Stomach (tissue), 4 donors: Measurements from ENCODE around the gene NUB1.

Source experiments
- POLR2A ChIP-seq, 4 donors: fragments of 450-650 bp; IDR thresholded peaks; one replicate each; pipeline ENCODE4 v1.6.1; 2016; ENCODE audit warnings: antibody characterized with exemption in 4 of 4, control low read depth in 2 of 4, mild to moderate bottlenecking in 1 of 4, moderate library complexity in 1 of 4
- TF ChIP-seq, protein P1 (sequence below), 7 experiments: fragments of 450-650 bp in 4 of 7; fragments of 200-600 bp in 3 of 7; sonication (generic) in 3 of 7; IDR thresholded peaks; one replicate each; pipeline ENCODE4 v1.5.1; 2016 to 2019; ENCODE audit warnings: antibody characterized with exemption in 7 of 7, control low read depth in 2 of 7, mild to moderate bottlenecking in 1 of 7

DNA sequence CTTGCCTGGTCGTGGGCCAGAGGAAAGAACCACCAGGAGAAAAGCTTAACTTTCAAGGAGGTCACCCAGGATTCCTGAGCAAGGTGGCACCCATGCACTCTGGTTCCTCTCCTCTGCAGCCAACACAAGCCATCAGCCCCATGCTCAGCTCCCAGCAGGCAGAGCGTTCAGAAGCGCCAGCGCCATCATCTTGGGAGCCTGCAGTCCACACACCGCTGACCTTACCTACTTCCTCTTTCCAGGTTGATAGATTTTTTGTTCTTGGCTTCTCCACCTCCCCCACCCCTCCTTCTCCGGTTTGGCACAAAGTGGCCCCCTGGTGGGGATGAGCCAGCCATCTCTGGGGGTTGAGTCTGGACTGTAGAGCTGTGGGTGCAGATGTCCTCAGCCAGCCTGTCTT lies 69.9 kb downstream of the NUB1 start:
- TF ChIP-seq, protein P1, sequence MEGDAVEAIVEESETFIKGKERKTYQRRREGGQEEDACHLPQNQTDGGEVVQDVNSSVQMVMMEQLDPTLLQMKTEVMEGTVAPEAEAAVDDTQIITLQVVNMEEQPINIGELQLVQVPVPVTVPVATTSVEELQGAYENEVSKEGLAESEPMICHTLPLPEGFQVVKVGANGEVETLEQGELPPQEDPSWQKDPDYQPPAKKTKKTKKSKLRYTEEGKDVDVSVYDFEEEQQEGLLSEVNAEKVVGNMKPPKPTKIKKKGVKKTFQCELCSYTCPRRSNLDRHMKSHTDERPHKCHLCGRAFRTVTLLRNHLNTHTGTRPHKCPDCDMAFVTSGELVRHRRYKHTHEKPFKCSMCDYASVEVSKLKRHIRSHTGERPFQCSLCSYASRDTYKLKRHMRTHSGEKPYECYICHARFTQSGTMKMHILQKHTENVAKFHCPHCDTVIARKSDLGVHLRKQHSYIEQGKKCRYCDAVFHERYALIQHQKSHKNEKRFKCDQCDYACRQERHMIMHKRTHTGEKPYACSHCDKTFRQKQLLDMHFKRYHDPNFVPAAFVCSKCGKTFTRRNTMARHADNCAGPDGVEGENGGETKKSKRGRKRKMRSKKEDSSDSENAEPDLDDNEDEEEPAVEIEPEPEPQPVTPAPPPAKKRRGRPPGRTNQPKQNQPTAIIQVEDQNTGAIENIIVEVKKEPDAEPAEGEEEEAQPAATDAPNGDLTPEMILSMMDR (IDR thresholded peaks at IDR 0.05): no peak
- TF ChIP-seq POLR2A (IDR thresholded peaks at IDR 0.05): no peak
